Thymus (tissue), 11 donors: ENCODE data around the gene PDPK1. TPM values are rescaled to one million over a fixed set of nuclear protein-coding genes. Genes with fewer than 3 reads are reported as not detected.
"Not testable (repeated sequence)": the region's sequence is repeated elsewhere in the genome, so short reads cannot be mapped to it uniquely, and the experiment has no call there.

Experiments used
- DNase-seq, 9 donors: peaks; one replicate each; pipeline ENCODE4 v3.0.0-alpha.2; 2013; ENCODE audit warnings: low spot score in 9 of 9, low read depth in 6 of 9, missing footprints in 1 of 9
- H3K27ac ChIP-seq, 2 donors: one replicate each; pipeline ENCODE4 v1.5.1; 2013; ENCODE audit warnings: control low read depth in 1 of 2, low read depth in 1 of 2, low read length in 1 of 2, mild to moderate bottlenecking in 1 of 2, moderate library complexity in 1 of 2
- H3K27me3 ChIP-seq, 2 donors: one replicate each; pipeline ENCODE4 v1.5.1; 2013; ENCODE audit warnings: low read length in 1 of 2; ENCODE audit not compliant: control insufficient read depth in 2 of 2, insufficient read depth in 1 of 2
- H3K36me3 ChIP-seq, 2 donors: one replicate each; pipeline ENCODE4 v1.5.1; 2013; ENCODE audit warnings: low read length in 1 of 2, mild to moderate bottlenecking in 1 of 2, moderate library complexity in 1 of 2; ENCODE audit not compliant: control insufficient read depth in 2 of 2, insufficient read depth in 2 of 2
- H3K4me1 ChIP-seq, 2 donors: one replicate each; pipeline ENCODE4 v1.5.1; 2013; ENCODE audit warnings: low read length in 2 of 2; ENCODE audit not compliant: control insufficient read depth in 2 of 2, insufficient read depth in 2 of 2
- H3K4me3 ChIP-seq, 2 donors: one replicate each; pipeline ENCODE4 v1.5.1; 2013; ENCODE audit warnings: low read length in 2 of 2, control low read depth in 1 of 2, mild to moderate bottlenecking in 1 of 2
- H3K9me3 ChIP-seq, 2 donors: one replicate each; pipeline ENCODE4 v1.5.1; 2013; ENCODE audit warnings: low read length in 1 of 2, mild to moderate bottlenecking in 1 of 2; ENCODE audit not compliant: control insufficient read depth in 2 of 2, insufficient read depth in 1 of 2
- WGBS: extraction: QIAGEN DNeasy Blood & Tissue Kit; methylation state at CpG from one replicate; pipeline ENCODE4 v1.1.7; 2013; 5-methylcytosine and 5-hydroxymethylcytosine counted together
- polyA plus RNA-seq: library from polyadenylated mRNA; stranded (reverse); fragments of 200-250 nt; gene quantifications from one replicate; pipeline ENCODE4 v1.2.3, GENCODE V29; 2013
- total RNA-seq: library from RNA; stranded (reverse); fragments of 120-200 nt; gene quantifications from one replicate; pipeline ENCODE4 v1.2.4, GENCODE V29; 2013
- donor health status: healthy.

Gene PDPK1
- total and polyA plus RNA-seq, 2 donors, result 14.1 to 17.2 TPM

DNA sequence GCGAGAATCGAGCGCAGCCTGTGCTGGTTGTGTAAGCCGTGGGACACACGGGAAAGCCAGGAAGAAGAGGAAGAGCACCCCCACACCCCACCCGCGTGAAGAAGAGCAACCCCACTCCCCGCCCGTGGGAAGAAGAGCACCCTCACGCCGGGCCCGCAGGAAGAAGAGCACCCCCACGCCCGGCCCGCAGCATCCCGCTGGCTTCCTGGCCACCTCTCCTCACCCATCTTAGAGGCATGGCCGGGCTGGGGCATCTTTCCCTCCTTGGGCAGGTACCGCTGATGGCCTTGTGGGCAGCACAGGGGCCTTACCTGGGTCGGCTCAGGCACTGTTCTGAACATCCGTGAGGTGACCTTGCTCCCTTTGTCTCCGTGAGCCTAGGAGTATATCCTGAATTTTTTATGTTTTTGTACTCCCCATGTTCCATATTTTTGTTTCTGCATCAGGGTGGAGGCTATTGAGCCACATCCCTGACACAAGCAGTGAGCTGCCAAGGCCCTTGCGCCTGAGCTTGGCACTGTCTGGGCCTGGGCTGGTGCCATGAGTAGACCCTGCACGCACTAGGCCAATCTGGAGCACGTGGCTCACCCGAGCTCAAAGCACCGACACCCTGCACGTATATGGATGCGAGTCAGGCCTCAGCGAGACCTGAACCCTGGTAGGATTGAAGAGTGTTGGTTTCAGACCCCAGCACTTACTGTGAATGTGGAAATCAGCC, 73.1 kb downstream of the PDPK1 start:
- H3K4me1 ChIP-seq, result peaks cover 0 to 4% of the 10 kb centered on the region in 2 donors
- H3K9me3 ChIP-seq, result no peaks in the 10 kb centered on the region
- no peak overlapping the region for H3K4me3 ChIP-seq
- no peaks in the 10 kb centered on the region for H3K27me3 ChIP-seq
- no peak for DNase-seq
- no peak overlapping the region for H3K27ac ChIP-seq
- 98% methylated on average over 29 of the region's 29 CpGs for WGBS
- peaks cover 15 to 17% of the 10 kb centered on the region in 2 donors for H3K36me3 ChIP-seq

DNA sequence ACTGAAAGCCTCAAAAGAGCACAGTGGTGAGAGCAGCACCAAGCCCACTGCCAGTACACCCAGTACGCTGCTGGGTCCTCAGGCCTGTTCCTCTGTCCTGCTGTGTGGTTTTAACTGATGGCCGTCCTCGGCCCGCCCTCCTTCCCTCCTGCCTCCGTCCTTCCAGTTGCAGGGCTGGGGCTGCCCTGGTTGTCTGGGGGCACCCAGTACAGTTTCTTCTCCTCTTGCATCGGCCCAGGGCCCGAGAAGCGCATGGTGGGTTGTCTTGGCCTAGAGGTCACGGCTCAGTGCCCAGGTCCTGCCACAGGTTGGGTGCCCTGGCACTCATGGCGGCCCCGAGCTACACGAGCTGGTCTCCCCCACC, 73.7 kb downstream of the PDPK1 start:
- H3K27me3 ChIP-seq, result no peaks in the 10 kb centered on the region
- DNase-seq, result no peak
- H3K36me3 ChIP-seq, result peaks cover 15 to 17% of the 10 kb centered on the region in 2 donors
- 98% methylated on average over 10 of the region's 12 CpGs for WGBS
- no peak overlapping the region for H3K4me3 ChIP-seq
- H3K27ac ChIP-seq, result no peak overlapping the region
- H3K4me1 ChIP-seq, result peaks cover 0 to 4% of the 10 kb centered on the region in 2 donors
- H3K9me3 ChIP-seq, result no peaks in the 10 kb centered on the region

DNA sequence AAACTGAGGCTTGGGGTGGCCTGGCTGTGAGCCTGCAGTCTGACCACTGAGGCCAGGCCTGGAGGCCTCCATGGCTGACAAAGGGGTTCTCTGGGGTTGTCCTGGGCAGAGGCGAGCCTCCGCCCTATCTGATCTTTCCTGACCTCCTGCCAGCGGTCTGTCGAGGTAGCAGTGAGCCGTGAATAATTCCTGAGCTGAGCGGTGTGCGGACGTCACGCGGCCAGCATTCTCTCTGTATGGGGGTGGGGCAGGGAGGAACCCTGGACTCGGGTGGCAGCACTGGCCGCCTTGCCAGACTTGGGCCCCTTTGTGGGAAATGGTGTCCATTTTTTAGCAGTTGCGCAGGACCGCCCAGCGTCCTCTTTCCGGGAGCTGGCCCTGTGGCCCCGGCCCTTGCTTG, 74.1 kb downstream of the PDPK1 start:
- not testable (repeated sequence) for H3K4me3 ChIP-seq, H3K4me1 ChIP-seq, H3K27ac ChIP-seq, DNase-seq, H3K9me3 ChIP-seq, H3K27me3 ChIP-seq
- 98% methylated on average over 6 of the region's 17 CpGs for WGBS
- peaks cover 15 to 17% of the 10 kb centered on the region in 2 donors for H3K36me3 ChIP-seq

GRCh38 chr16:2613251-2613650, 75.4 kb downstream of the PDPK1 start:
- not testable (repeated sequence) for DNase-seq, H3K9me3 ChIP-seq, H3K4me3 ChIP-seq, H3K4me1 ChIP-seq, H3K27ac ChIP-seq, H3K27me3 ChIP-seq
- H3K36me3 ChIP-seq, result peaks cover 15 to 17% of the 10 kb centered on the region in 2 donors
- WGBS, result 95% methylated on average over 10 of the region's 19 CpGs

DNA sequence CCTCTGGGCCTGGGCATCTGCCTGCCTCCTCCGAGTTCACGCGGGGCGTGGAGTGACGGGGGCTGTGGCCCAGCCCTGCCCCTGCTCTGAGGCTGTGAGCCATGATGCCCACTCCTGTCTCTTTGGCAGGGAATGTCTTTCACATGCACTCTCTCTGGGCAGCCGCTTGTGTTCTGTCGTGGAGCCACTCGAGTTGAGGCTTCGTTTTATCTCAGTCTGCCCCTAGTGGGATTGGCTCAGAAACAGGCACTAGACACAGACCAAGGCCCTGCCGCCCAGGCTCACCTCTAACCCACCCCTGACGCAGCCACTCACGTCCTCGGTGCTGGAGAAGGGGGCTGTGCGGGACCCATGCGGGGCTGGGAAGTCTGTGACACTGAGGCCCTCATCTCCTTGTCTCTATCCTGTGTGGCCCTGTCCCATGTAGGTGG, 77.0 kb downstream of the PDPK1 start:
- Histone ChIP-seq H3K27ac (no peak overlapping the region), H3K9me3 (no peaks in the 10 kb centered on the region), H3K4me1 (no peaks in the 10 kb centered on the region), H3K27me3 (no peaks in the 10 kb centered on the region), H3K4me3 (no peak overlapping the region), H3K36me3 (peaks cover 15 to 17% of the 10 kb centered on the region in 2 donors)
- WGBS, result 97% methylated on average over 15 of the region's 15 CpGs
- DNase-seq, result no peak

DNA sequence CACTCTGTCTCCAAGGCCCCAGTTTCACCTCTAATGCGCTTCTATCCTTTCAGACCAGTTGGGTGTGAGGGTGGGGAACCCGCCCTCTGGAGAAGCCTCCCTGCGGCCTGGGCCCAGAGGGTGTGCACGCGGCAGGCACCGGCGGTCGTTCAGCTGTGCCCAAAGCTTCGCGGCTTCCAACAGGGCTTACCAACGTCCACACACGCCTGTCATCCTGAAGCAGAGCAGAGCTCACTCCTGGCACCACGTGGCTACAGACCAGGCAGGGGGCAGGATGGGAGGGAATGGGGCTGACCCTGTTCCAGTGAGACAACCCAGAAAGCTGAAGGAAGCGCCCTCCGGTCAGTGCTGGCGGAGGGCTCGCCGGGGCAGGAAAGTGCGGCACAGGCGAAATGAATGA, 81.1 kb downstream of the PDPK1 start:
- H3K36me3 ChIP-seq, H3K4me3 ChIP-seq, H3K9me3 ChIP-seq, H3K27me3 ChIP-seq, H3K4me1 ChIP-seq, DNase-seq, H3K27ac ChIP-seq: not testable (repeated sequence)
- no CpG with 5 or more reads among the region's 20 CpGs for WGBS

GRCh38 chr16:2619628-2620027, 81.8 kb downstream of the PDPK1 start:
- H3K4me3 ChIP-seq, H3K27ac ChIP-seq, DNase-seq, H3K27me3 ChIP-seq, H3K9me3 ChIP-seq, H3K36me3 ChIP-seq, H3K4me1 ChIP-seq: not testable (repeated sequence)
- WGBS, result 39% methylated on average over 6 of the region's 12 CpGs

DNA sequence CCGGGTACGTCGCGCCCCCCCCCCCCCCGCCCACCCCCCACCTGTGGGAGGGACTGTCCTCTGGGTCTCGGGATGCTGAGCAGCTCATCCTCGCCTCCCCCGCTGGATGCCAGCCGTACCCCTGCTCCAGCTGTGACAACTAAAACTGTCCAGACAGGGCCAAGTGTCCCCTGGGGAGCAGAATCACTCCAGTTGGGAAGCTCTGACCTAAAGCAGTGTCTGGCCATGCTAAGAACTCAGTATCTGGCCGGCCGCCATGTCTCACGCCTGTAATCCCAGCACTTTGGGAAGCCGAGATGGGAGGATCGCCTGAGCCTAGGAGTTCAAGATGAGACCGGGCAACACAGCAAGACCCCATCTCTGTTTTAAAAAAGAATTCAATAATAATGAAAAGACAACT, 83.0 kb downstream of the PDPK1 start:
- H3K4me3 ChIP-seq, H3K27ac ChIP-seq, H3K27me3 ChIP-seq, H3K4me1 ChIP-seq, DNase-seq, H3K9me3 ChIP-seq, H3K36me3 ChIP-seq: not testable (repeated sequence)
- WGBS, result 95% methylated on average over 5 of the region's 15 CpGs

GRCh38 chr16:2621395-2621794, 83.6 kb downstream of the PDPK1 start:
- H3K27ac ChIP-seq, DNase-seq, H3K4me3 ChIP-seq, H3K27me3 ChIP-seq, H3K36me3 ChIP-seq, H3K4me1 ChIP-seq, H3K9me3 ChIP-seq: not testable (repeated sequence)
- WGBS, result 98% methylated on average over 5 of the region's 8 CpGs
